ENCODE measurements around the gene NDUFAF2. TPM values are rescaled to one million over a fixed set of nuclear protein-coding genes. Genes with fewer than 3 reads are reported as not detected.

NDUFAF2 gene
- total and polyA plus RNA-seq, 2 of the 8 experiments (the other 6 are each of a cell fraction or from before 2014, with no cell fraction given) = 10.7 to 46.5 TPM

GRCh38 chr5:60961685-60962084 is 16.7 kb downstream of the NDUFAF2 start:
- Histone ChIP-seq H2BK15ac (ENCODE audit: low read length) (no peak overlapping the region), H2BK120ac (replicated peaks; ENCODE audit: low read depth, low read length) (no peak overlapping the region), H3K56ac (replicated peaks; ENCODE audit: insufficient read length, low read depth, low read length) (no peak overlapping the region), H3K14ac (ENCODE audit: insufficient read length) (no peak overlapping the region), H3K36me3 (ENCODE audit: control insufficient read depth in 2 of 4, insufficient read depth in 4 of 4, low read length in 3 of 4) (no peaks in the 10 kb centered on the region), H3K27ac (ENCODE audit: low read depth, low read length) (no peak overlapping the region), H3K79me1 (ENCODE audit: low read depth, low read length) (no peaks in the 10 kb centered on the region), H3K79me2 (ENCODE audit: control insufficient read depth in 1 of 2, insufficient read depth in 2 of 2, low read length in 2 of 2) (peaks cover 0 to 21% of the 10 kb centered on the region in 2 experiments; a peak in 2 of 4 replicates), H2AFZ (ENCODE audit: low read length) (no peak overlapping the region), H3K9ac (replicated peaks in 1 of 4; ENCODE audit: extremely low read depth in 1 of 4, low read depth in 3 of 4, low read length in 3 of 4) (no peak overlapping the region), H3K27me3 (replicated peaks in 1 of 4; ENCODE audit: control insufficient read depth in 3 of 4, extremely low read depth in 1 of 4, insufficient read depth in 3 of 4, low read length in 3 of 4) (no peaks in the 10 kb centered on the region), H3K4me2 (ENCODE audit: insufficient read depth in 1 of 2, low read depth in 2 of 2, low read length in 2 of 2) (no peak overlapping the region), H3K23ac (ENCODE audit: insufficient read length) (no peak overlapping the region), H3K4me1 (replicated peaks in 1 of 4; ENCODE audit: control insufficient read depth in 3 of 4, insufficient read depth in 4 of 4, low read length in 3 of 4) (no peaks in the 10 kb centered on the region), H2BK20ac (ENCODE audit: low read length) (no peak overlapping the region), H3K9me3 (ENCODE audit: insufficient read depth in 2 of 2, low read depth in 1 of 2, low read length in 1 of 2) (no peaks in the 10 kb centered on the region), H4K20me1 (replicated peaks in 1 of 2; ENCODE audit: control insufficient read depth in 1 of 2, insufficient read depth in 2 of 2, low read length in 2 of 2) (no peaks in the 10 kb centered on the region), H3K23me2 (ENCODE audit: low read depth, low read length) (no peaks in the 10 kb centered on the region), H4K91ac (replicated peaks; ENCODE audit: insufficient read length, low read length) (no peak overlapping the region), H3K4ac (replicated peaks; ENCODE audit: insufficient read length, low read depth, low read length) (no peak overlapping the region), H4K8ac (ENCODE audit: extremely low read depth, insufficient read depth, low read length) (no peak overlapping the region), H2AK5ac (ENCODE audit: low read depth, low read length) (no peak overlapping the region), H3K4me3 (ENCODE audit: extremely low read depth in 1 of 4, insufficient read depth in 2 of 4, low read depth in 3 of 4, low read length in 4 of 4) (no peak overlapping the region), H2BK12ac (ENCODE audit: low read depth, low read length) (no peak overlapping the region), H3K18ac (ENCODE audit: extremely low read depth, low read length) (no peak overlapping the region), H2BK5ac (ENCODE audit: low read depth, low read length) (no peak overlapping the region), H4K5ac (ENCODE audit: insufficient read length, low read depth, low read length) (no peak overlapping the region)
- DNase-seq (ENCODE audit: low read depth in 1 of 2, low spot score in 2 of 2) (no peak), FAIRE-seq (no peak)
- WGBS, 2 experiments (ENCODE audit: extremely low coverage in 1 of 2, insufficient coverage in 1 of 2, insufficient read length in 1 of 2, insufficient replicate concordance in 2 of 2, low coverage in 1 of 2, low lambda C conversion rate in 2 of 2, missing lambda C conversion rate in 1 of 2) = 71% methylated on average over 2 of the region's 2 CpGs; no CpG with 5 or more reads in 1 of the 2 experiments
- ChIA-PET POLR2A (ENCODE audit: partially characterized antibody) (interaction anchor here (0.6 kb wide), 1 partner anchor 74 kb away, joined by 4 read pairs; no protein-coding TSS in a partner anchor), CTCF (ENCODE audit: partially characterized antibody) (interaction anchor here (0.6 to 1.5 kb wide), 20 partner anchors 9 to 1240 kb away, joined by 3 to 6 read pairs (median 3); no protein-coding TSS in a partner anchor)
- TF ChIP-seq MAX (IDR thresholded peaks at IDR 0.05) (no peak), RBBP5 (IDR thresholded peaks at IDR 0.05; ENCODE audit: borderline replicate concordance, low read depth, low read length) (no peak), SP2 (IDR thresholded peaks at IDR 0.05; ENCODE audit: low read length) (no peak), RAD21 (IDR thresholded peaks at IDR 0.05 in 1 of 2, conservative IDR thresholded peaks at IDR 0.05 in 1 of 2; ENCODE audit: low read depth in 2 of 2, low read length in 2 of 2) (no peak), JUN (IDR thresholded peaks at IDR 0.05; ENCODE audit: low read depth, low read length) (no peak), TEAD4 (IDR thresholded peaks at IDR 0.05; ENCODE audit: low read depth, low read length) (no peak), TAF1 (IDR thresholded peaks at IDR 0.05; ENCODE audit: low read depth, low read length) (no peak), KDM5A (IDR thresholded peaks at IDR 0.05; ENCODE audit: low read length) (no peak), CBX8 (IDR thresholded peaks at IDR 0.05; ENCODE audit: borderline replicate concordance, low read depth, low read length) (no peak)
